ENCODE results near the gene FEM1B.
"Not testable (repeated sequence)": the region's sequence is repeated elsewhere in the genome, so short reads cannot be mapped to it uniquely, and the experiment has no call there.

The FEM1B gene

DNA sequence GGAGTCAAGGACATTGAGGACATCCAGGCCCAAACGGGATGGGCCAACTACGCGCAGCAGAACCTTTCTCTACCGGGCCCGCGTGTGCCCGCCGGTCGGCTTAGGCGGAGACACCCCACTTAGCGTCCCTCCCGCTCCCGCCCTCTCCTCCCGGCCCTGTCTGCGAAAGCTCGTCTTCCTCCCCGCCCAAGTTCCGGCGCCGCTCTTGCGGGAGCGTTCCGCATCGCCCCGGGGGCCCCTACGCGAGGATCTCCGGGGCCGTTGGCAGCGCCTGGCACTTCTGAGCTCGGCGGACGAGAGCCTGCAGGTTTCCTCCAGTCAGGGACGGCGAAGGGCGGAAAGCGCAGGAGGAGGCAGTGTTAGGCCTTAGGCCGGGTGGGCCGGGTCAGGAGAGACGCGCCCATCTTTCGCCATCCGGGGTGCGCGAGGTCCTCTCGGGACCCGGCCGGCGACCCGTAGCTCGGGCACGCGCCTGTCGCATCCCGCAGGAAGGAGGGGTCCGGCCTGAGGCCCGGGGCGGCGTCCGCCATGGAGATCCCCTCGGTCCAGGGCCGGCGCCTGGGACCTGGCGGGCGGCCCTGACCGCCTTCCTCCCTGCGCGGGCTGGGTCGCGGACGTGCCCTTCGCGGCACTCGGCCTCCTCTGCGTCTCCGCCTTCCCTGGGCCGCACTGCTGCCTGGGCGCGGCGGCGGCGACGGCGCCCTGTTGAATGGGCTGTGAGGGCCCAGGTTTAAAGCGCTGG lies at the start of gene FEM1B:
TSS of gene FEM1B (plus strand) at position 143 of the 742 bp plus-strand sequence. CDS start 673 bp downstream, outside the sequence.
- in situ Hi-C loops (cut with MboI; ENCODE audit: low pct_unique_long_range_greater_than_20kb, low sequenced_read_pairs), result no loop called here
- peak; percentile 98 for DNase-seq

DNA sequence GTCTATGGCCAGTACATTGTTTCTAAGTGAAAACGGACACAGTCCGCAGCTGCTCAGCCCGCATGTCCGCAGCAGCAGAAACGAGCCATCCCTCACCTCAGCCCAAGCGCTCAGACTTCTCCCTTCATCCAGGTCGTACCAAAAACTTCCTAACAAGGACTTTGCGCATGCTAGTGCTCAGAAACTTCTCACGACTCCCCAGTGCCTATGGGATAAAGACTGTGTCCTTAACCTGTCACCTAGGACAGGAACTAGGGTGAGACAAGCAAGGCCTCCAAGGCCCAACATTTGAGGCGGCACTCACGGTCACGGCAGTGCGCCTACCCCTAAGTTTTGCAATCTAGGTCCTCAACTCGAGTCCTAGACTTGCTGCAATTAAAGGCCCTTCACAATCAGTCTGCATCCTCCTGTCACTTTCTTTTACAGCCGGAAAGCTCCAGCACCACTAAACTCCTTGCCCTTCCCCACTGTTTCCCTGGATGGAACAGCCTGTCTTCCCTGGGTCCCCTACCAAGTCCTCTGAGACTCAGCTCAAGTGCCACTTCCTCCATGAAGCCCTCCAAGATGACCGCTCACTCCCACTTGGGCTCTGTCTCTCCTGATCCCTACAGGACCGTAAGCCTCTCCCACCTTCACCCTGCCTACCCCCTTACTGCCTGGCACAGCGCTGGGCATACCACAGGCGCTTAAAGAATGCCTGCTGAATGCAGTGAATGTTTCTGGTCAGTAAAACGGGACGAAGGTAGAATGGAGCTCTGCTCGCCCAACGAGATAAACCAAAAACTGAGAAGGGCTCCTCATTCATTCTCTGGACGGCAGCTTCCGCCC lies 49.2 kb upstream of the FEM1B start:
- in situ Hi-C loops (cut with MboI; ENCODE audit: low pct_unique_long_range_greater_than_20kb, low sequenced_read_pairs), result no loop called here
- DNase-seq, result peak; percentile 68

DNA sequence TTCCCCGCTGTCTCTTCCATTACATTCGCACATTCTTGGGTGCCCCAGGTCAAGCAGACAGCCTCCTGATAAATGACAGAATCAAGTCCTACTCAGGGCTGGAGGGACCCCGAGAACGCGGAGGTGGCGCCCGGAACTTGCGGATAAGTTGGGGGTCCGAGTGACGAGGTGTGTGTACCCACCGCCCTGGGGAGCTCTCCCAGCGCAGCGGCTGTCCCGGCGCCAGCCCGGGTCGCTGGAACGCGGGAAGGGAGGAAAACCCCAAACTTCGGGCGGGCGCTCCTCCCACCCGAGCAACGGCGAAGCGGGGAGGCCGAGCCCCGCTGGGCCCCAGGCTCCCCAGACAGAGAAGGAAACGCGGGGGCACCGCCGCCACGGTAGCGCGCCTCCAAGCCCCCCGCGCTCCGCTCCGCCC lies 48.6 kb upstream of the FEM1B start:
- no peak for DNase-seq
- in situ Hi-C loops (cut with MboI; ENCODE audit: low pct_unique_long_range_greater_than_20kb, low sequenced_read_pairs), result no loop called here

DNA sequence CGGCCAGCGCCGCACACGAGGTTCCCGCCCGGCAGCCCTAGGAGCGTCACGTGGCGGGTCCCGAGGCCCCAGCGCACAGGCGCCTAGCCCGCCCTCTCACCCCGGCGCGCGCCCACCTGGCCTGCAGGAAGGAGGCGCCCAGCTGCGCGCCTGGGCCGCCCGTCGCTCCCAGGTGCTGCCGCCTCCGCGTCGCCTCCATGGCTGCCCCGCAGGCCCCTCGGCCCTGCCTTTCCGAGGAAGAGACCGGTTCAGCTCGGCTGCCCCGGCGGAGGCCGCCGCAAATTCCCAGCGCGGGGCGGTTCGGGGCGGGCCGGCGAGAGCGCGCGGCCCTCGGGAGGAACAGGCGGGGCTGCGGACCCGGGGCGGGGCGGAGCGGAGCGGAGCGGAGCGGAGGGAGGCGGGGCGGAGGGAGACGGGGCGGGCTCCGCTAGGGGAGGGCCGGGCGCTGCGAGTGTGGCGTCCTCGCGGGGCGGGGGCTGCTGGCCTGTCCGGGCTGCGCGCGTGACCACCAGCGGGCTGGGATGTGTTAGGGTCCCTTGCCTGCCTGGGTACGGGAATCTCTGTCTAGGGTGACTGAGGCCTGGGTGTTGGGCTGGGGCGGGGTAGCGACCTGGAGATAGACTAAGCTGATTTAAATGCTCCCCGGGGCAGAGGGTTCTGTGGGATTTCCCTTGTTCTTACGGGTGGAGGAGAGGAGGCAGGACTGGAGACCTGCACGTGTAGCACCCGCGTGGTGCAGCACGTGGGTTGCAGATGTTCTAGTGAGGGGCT lies 48.0 kb upstream of the FEM1B start, which contains the start of gene CLN6:
TSS of gene CLN6 (minus strand) at position 343 of the 771 bp plus-strand sequence. CDS start at position 199, 144 bp downstream.
- in situ Hi-C loops (cut with MboI; ENCODE audit: low pct_unique_long_range_greater_than_20kb, low sequenced_read_pairs), result no loop called here
- peak; percentile 93 for DNase-seq

DNA sequence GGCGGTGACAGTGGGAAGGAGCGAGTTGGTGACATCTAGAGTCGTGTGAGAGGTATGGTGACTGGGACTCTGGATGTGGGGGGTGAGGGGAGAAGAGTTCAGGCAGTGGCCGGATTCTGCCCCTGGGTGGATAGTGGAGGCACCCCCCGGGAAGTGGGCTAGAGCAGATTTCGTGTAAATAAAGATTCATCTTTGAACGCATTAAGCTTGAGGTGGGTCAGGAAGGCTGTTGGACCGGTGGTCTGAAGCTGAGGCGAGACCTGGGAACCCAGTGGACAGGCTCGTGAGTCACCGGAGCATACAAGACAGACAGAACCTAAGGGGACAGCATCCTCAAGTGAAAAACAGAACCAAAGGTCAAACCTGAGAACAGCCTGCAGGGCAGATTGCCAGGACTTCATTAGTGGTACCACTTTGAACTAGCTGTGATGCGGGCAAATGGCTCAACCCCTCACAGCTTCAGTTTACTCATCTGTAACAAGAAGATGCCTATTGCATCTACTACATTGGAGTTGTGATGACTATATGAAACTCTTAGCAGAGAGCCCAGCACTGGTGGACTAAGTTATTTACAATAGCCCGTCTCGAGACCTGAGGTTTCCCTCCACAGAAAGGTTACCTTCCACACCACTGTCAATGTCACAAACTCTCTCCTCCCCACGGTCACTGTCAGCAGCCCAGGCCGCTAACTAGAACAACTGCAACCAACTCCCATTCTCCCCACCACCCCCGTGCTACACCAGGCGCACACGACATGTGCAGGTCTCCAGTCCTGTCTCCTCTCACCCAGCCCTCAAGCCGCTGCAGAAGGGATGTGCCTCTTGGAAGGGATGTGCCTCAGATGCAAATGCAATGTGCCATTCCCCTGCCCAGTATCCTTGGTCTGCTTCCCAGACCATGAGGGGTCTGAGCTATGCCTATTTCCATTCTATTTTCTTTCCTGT lies 47.1 kb upstream of the FEM1B start:
- DNase-seq, result no peak
- in situ Hi-C loops (cut with MboI; ENCODE audit: low pct_unique_long_range_greater_than_20kb, low sequenced_read_pairs), result no loop called here

GRCh38 chr15:68231102-68231818 lies 46.3 kb upstream of the FEM1B start:
- in situ Hi-C loops (cut with MboI; ENCODE audit: low pct_unique_long_range_greater_than_20kb, low sequenced_read_pairs), result no loop called here
- DNase-seq, result no peak

DNA sequence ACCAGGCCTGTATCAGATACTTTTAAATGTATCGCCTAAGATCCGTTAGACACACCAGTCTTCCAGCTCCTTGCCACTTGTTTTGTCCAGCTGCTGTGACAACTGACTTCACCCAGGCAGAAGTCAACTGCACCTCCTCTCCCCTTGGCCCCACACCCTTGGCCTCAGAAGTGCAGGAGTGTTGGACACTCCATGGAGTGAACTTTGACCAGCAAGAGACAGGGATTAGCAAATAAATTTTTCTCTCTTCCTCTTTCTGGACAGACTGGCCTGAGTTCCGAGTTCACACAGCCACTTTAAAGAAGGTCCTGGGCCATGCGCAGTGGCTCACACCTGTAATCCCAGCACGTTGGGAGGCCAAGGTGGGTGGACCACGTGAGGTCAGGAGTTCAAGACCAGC lies 45.1 kb upstream of the FEM1B start:
- in situ Hi-C loops (cut with MboI; ENCODE audit: low pct_unique_long_range_greater_than_20kb, low sequenced_read_pairs), result no loop called here
- no peak for DNase-seq

DNA sequence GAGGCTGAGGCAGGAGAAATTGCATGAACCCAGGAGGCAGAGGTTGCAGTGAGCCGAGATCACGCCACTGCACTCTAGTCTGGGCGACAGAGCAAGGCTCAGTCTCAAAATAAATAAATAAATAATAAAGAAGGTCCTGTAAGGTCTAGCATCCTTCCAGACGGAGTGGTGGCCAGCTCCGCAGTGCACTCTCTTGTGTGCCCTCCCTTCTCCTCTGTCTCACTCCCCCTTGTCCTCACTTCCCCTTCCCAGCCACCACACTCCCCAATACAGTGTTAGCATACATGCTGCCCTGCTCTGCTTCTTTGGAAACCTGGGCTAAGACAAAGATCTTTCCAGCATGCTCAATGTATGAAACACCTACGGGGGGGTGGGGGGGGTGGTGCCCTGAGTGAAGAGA lies 44.6 kb upstream of the FEM1B start:
- DNase-seq, result peak; percentile 89
- in situ Hi-C loops (cut with MboI; ENCODE audit: low pct_unique_long_range_greater_than_20kb, low sequenced_read_pairs), result no loop called here

DNA sequence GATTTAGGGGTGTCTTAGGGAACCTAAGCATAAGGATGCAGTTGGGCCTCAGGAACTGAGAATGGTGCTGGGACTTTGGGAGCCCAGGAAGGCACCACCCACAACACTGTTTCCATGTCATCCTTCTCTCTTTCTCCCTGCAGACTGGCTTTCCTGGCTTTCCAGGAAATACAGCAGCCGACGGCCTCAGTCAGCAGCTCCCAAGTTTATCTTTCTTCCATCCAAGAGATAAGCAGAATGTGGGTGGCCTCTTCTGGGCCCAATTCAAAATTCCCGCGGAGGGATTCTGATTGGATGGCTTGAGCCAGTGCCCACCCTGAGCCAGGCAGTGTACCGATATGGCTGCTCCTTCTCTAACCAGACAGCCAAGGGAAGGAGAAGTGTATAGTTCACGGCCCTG lies 43.5 kb upstream of the FEM1B start:
- no peak for DNase-seq
- in situ Hi-C loops (cut with MboI; ENCODE audit: low pct_unique_long_range_greater_than_20kb, low sequenced_read_pairs), result no loop called here

DNA sequence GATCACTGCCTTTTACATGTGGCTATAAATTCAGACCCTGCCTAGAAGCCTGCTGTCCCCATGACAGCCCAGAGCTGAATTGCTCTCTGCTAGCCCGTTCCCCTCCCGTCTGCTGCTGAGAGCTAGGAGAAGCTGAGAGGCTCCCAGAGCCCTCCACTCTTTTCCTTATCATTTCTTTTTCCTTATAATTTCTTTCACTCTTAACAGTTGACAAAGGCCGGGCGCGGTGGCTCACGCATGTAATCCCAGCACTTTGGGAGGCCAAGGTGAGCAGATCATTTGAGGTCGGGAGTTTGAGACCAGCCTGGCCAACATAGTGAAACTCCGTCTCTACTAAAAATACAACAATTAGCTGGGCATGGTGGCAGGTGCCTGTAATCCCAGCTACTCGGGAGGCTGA lies 43.0 kb upstream of the FEM1B start:
- DNase-seq; in situ Hi-C loops (cut with MboI; ENCODE audit: low pct_unique_long_range_greater_than_20kb, low sequenced_read_pairs): not testable (repeated sequence)

DNA sequence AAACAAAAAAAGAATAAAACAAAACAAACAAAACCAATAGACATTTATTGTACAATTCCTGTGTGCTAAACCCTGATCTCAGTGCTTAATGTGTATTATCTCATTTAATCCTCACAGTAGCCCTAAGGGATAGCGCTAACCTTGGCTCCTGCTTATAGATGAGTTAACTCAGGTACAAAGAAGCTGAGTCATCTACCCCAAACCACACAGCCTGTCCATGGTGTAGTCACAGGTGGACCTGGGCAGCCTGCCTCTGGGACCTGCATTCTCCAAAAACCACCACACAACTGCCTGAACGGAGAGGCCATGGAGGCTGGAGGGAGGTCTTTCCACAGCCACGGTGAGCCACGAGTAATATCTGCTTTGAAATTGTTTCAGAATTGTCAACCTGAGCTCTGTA lies 42.5 kb upstream of the FEM1B start:
- in situ Hi-C loops (cut with MboI; ENCODE audit: low pct_unique_long_range_greater_than_20kb, low sequenced_read_pairs), result no loop called here
- no peak for DNase-seq

DNA sequence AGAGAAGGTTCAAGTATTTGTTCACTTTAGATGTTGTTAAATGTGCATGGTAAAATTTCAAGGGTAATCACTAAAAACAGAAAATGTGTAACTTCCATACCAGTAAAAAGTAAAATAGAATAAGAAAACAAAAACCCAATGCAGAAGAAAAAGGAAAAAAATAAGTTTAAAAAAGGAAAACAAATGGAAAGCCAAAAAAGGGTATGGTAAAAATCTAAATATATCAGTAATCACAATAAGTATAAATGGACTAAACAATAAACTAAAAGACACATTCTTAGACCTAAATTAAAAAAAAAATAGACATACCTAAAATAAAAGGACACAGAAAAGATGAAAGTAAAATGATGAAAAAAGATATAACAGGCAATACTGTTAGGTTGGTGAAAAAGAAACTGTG lies 38.5 kb upstream of the FEM1B start:
- in situ Hi-C loops (cut with MboI; ENCODE audit: low pct_unique_long_range_greater_than_20kb, low sequenced_read_pairs), result no loop called here
- no peak for DNase-seq

DNA sequence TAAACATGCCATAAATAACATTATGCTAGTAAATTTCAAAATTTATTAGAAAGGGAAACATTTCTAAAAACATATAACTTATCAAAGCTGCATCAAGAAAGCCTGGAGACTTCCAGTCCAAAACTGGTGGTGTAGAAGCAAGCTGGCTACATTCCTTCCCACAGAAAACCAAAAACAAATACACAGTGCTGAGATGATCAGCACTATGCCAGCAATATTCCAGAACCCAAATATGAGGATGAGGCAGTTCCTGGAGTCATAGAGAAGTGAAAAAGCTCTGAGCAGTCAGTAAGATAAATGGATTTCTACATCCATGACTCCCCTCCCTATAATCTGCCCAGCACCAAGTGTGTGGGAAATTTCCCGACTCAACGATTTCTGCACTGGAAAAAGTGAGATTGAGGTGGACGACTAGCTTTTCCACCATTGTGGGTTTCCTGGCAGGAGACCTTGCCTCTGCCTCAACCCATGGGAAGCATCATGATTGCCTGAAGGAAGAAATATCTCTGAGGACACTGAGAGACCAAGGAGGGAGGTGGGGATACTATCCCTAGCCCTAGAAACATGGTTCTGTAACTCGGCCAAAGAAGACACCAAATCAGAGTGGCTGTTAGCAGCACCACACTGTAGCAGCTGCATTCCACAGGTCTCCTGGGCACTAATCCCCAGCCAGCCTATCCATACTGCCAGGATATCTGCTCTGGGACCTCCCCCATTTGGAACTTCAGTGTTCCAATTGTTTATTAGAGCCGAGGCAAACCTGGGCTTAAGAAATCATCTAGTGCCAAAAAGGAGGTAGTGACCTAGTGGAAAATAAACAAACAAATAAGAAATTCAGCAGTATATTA lies 36.2 kb upstream of the FEM1B start:
- no peak for DNase-seq
- in situ Hi-C loops (cut with MboI; ENCODE audit: low pct_unique_long_range_greater_than_20kb, low sequenced_read_pairs), result no loop called here

DNA sequence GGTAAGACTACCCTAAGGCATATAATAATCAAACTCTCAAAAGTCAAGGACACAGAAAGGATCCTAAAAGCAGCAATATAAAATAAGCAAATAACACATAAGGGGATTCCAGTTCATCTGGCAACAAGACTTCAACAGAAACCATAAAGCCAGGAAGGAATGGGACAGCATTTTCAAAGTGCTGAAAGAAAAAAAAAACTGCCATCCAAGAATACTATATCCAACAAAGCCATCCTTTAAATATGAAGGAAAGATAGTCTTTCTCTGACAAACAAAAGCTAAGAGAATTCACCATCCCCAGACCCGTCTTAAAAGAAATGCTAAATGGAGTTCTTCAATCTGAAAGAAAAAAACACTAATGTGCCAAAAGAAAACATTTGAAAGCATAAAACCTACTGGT lies 33.3 kb upstream of the FEM1B start:
- DNase-seq, result no peak
- in situ Hi-C loops (cut with MboI; ENCODE audit: low pct_unique_long_range_greater_than_20kb, low sequenced_read_pairs), result no loop called here

DNA sequence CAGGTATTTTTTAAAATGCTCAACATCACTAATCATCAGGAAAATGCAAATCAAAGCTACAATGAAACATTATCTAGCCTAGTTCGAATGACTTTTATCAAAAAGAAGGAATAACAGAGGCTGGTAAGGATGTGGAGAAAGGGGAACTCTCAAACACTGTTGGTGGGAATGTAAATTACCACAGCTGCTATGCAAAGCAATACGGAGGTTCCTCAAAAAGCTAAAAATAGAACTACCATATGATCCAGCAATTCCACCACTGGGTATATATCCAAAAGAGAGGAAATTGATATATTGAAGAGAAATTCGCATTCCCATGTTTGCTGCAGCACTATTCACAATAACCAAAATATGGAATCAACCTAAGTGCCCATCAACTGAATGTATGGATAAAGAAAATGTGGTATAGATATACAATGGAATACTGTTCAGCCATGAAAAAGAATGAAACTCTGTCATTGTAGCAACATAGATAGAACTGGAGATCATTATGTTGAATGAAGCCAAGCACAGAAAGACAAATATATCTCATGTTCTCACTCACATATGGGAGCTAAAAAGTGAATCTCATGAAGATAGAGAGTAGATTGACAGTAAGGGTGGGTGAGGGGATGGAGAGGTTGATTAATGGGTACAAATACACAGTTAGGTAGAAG lies 28.4 kb upstream of the FEM1B start:
- DNase-seq, result peak; percentile 88
- in situ Hi-C loops (cut with MboI; ENCODE audit: low pct_unique_long_range_greater_than_20kb, low sequenced_read_pairs), result no loop called here

DNA sequence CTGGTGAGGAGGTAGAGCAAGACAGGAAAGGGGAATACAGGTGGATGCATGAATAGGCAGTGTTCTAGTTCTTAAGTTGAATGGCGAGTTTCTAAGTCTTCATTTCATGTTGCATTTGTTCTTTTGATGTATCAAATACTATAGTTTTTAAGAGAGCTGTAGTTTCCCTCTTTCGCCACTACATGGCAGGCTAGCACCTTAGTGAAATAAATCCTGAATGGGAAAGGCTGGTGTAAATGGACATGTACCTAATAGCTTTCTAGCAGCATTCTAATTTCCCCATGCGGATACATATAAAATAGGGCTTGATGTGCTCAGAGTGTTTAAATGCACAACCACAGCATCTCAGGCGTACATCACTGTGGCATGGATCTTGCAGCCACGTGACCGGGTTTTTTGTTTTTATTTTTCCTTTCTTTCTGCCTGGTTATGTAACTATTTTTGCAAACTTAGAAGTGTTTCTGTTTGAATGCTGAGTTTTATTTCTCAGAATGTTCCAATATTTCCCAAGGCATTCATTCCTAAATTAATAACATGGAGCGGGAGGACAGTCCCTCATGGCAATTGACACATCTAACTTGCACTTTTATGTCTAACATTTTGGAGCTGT lies 24.5 kb upstream of the FEM1B start:
- peak; percentile 91 for DNase-seq
- in situ Hi-C loops (cut with MboI; ENCODE audit: low pct_unique_long_range_greater_than_20kb, low sequenced_read_pairs), result no loop called here

Data from KBM-7 (cell line).